HT1080 (cell line): Measurements from ENCODE around the gene PEG3. TPM values are rescaled to one million over a fixed set of nuclear protein-coding genes. Genes with fewer than 3 reads are reported as not detected.

Source experiments
- DNase-seq: peaks from one replicate; pipeline ENCODE4 v3.0.0-alpha.2; 2015; ENCODE audit warnings: low read depth
- small RNA-seq: library from RNA; depleted of rRNA; stranded (forward); fragments of <200 nt; gene quantifications from one replicate; pipeline ENCODE3, GENCODE V24; 2014
- total RNA-seq: library from RNA; depleted of rRNA; stranded (reverse); fragments of >200 nt; shearing (Covaris generic); gene quantifications from 2 replicates; pipeline ENCODE4 v1.2.3, GENCODE V29; 2014; rRNA removed

Gene PEG3
- total RNA-seq, 1 experiment from 2014 or later = not detected

GRCh38 chr19:56811480-56811879 is 29.0 kb downstream of the PEG3 start:
- DNase-seq = no peak

- no peak for DNase-seq
Measured at GRCh38 chr19:56810260-56810659, 30.3 kb downstream of the PEG3 start.

DNA sequence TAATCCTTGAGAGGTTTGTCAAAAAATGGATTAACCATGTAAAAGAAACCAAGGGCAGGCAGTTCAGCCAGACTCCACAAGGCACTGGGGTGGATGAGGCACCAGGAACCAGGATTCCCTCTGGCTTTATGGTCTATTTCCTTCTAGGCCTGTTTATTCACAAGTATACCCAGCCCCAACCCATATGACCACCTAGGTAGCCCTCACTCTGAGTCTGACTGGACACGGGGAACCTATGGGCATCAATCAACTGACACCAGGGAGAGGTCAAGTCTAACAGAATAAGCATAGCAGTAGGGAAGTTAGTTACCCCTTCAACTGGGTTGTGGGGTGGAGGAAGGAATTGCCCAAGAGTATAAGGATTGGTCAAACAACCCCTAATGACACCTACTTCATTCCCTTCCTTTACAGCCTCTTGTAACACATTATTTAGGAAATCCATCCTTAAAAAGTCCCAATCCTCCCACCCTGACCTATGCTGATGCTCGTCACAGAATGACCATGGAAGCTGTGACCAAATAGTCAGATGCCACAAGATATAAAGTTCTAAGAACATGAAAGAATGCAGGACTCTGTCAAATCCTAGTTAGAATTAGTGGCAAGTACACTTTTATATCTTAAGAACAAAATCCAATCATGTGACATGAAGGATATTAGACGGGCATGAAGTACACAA is 31.7 kb downstream of the PEG3 start:
- no peak for DNase-seq

DNA sequence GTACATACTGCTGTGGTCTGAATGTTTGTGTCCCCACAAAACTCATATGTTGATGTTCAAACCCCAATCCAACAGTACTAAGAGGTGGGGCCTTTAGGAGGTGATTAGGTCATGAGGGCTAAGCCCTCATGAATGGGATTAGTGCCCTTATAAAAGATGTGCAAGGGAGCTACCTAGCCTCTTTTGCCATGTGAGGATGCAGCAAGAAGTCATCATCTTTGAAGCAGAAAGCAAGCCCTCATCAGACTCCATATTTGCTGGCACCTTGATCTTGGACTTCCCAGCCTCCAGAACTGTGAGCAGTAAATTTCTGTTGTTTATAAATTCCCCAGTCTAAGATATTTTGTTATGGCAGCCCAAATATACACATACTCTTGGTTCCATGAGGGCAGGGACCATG is 33.9 kb downstream of the PEG3 start:
- DNase-seq = no peak

Small RNAs within 50 kb of the gene (small RNA-seq; reads per million reads assigned to genes)
- not detected for gene AC006115.2

Other genes with a start within 250 kb of the PEG3 start
- gene ZNF71, start 245.4 kb downstream of the PEG3 start, total RNA-seq = 4.0 and 4.9 TPM in 2 replicates
- not detected in 2 replicates for gene SMIM17, start 197.6 kb downstream of the PEG3 start, total RNA-seq
- 0.05 and 0.30 TPM in 2 replicates for gene ZNF835, start 169.0 kb downstream of the PEG3 start, total RNA-seq
- not detected in 2 replicates for gene ZIM2, start within 50 bp of the PEG3 start, total RNA-seq